Body of pancreas (tissue), 4 donors: ENCODE results near the gene GPNMB. TPM values are rescaled to one million over a fixed set of nuclear protein-coding genes. Genes with fewer than 3 reads are reported as not detected.

ENCODE experiments used
- ATAC-seq: fragments of 150-250 bp; one replicate; pipeline ENCODE4 v1.9.1; 2016
- DNase-seq, 4 donors: peaks; one replicate each; pipeline ENCODE4 v3.0.0-alpha.2; 2019
- H3K27ac ChIP-seq, 4 donors: fragments of 200-600 bp; sonication (generic); 1 replicate in 3 of 4; 2 replicates in 1 of 4; pipeline versions ENCODE4 v1.5.1 to v1.6.1; 2016 to 2019; ENCODE audit warnings: mild to moderate bottlenecking in 1 of 4, mixed read lengths in 1 of 4, moderate library complexity in 1 of 4
- H3K27me3 ChIP-seq, 2 donors: fragments of 200-600 bp; sonication (generic); one replicate each; pipeline ENCODE4 v1.6.0; 2016; ENCODE audit warnings: mild to moderate bottlenecking in 1 of 2
- H3K36me3 ChIP-seq, 2 donors: fragments of 200-600 bp; sonication (generic); replicated peaks in 1 of 2; 2 replicates each; pipeline ENCODE4 v1.5.1; 2016; ENCODE audit warnings: low read depth in 2 of 2; ENCODE audit not compliant: insufficient read depth in 1 of 2
- H3K4me1 ChIP-seq: fragments of 200-600 bp; sonication (generic); one replicate; pipeline ENCODE4 v1.6.0; 2016
- H3K4me3 ChIP-seq, 2 donors: fragments of 200-600 bp; sonication (generic); 1 replicate in 1 of 2; 2 replicates in 1 of 2; pipeline ENCODE4 v1.5.1; 2016 to 2019
- H3K9me3 ChIP-seq, 3 donors: fragments of 200-600 bp; sonication (generic); 1 replicate in 2 of 3; 2 replicates in 1 of 3; pipeline ENCODE4 v1.5.1; 2016
- CTCF ChIP-seq, 7 experiments: fragments of 450-650 bp in 4 of 7; fragments of 200-600 bp in 3 of 7; sonication (generic) in 3 of 7; IDR thresholded peaks; one replicate each; pipeline ENCODE4 v1.5.1; 2016 to 2019; ENCODE audit warnings: antibody characterized with exemption in 7 of 7
- POLR2A ChIP-seq, 3 donors: fragments of 450-650 bp; IDR thresholded peaks; one replicate each; pipeline ENCODE4 v1.6.1; 2016; ENCODE audit warnings: antibody characterized with exemption in 3 of 3, mild to moderate bottlenecking in 2 of 3
- WGBS, 2 donors: methylation state at CpG; one replicate each; pipeline ENCODE4 v1.1.5; 2017; 5-methylcytosine and 5-hydroxymethylcytosine counted together
- intact Hi-C: fragments of 100-400 bp; cut with DNase I; formaldehyde crosslinking; loops from one replicate; pipeline ENCODE4 v1.15.1; 2023
- total RNA-seq, 2 donors: library from RNA; depleted of rRNA; stranded (reverse); fragments of >200 nt; gene quantifications; one replicate each; pipeline ENCODE4 v1.1.0, GENCODE V29; 2016

Gene GPNMB
- total RNA-seq, 2 donors from 2014 or later, result 17.5 to 18.9 TPM

GRCh38 chr7:23232966-23233365 is 13.6 kb upstream of the GPNMB start:
- Histone ChIP-seq H3K27ac (no peak overlapping the region), H3K4me3 (no peak overlapping the region), H3K9me3 (no peaks in the 10 kb centered on the region), H3K4me1 (no peaks in the 10 kb centered on the region), H3K36me3 (no peaks in the 10 kb centered on the region), H3K27me3 (no peaks in the 10 kb centered on the region)
- TF ChIP-seq POLR2A (IDR thresholded peaks at IDR 0.05) (no peak), CTCF (IDR thresholded peaks at IDR 0.05) (no peak)
- intact Hi-C loops, result no loop called here
- DNase-seq (no peak), ATAC-seq (no peak)
- WGBS, 2 donors, result 75% methylated on average over 3 of the region's 3 CpGs

- Histone ChIP-seq H3K27me3 (no peaks in the 10 kb centered on the region), H3K4me3 (no peak overlapping the region), H3K9me3 (no peaks in the 10 kb centered on the region), H3K36me3 (no peaks in the 10 kb centered on the region), H3K4me1 (no peaks in the 10 kb centered on the region), H3K27ac (no peak overlapping the region)
- ATAC-seq (no peak), DNase-seq (no peak)
- no peak for TF ChIP-seq CTCF (IDR thresholded peaks at IDR 0.05)
- TF ChIP-seq POLR2A (IDR thresholded peaks at IDR 0.05), result no peak
- intact Hi-C loops, result no loop called here
- WGBS, 2 donors, result 80 to 81% methylated on average over 9 of the region's 9 CpGs
Measured at GRCh38 chr7:23234569-23235296, 11.8 kb upstream of the GPNMB start.

DNA sequence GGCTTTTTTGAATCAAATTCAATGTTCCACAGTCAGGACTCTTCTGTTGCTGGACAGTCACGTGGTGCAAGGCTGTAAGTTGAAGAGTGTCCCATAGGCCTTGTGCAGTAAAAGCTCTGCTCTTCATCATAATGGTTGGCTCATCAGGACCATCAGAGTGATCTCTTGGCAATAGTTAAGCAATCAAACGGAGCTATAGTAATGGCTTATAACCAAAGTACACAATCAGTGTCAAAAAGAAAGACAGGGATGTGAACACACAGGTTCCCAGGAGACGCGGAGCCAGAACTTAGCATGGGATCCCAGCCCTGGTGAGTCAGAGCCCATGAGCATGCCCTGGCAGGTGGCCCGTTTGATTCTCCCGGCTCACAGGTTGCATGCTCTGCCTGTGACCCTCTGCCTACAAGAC is 10.8 kb upstream of the GPNMB start:
- Histone ChIP-seq H3K27ac (no peak overlapping the region), H3K9me3 (no peaks in the 10 kb centered on the region), H3K36me3 (no peaks in the 10 kb centered on the region), H3K27me3 (no peaks in the 10 kb centered on the region), H3K4me1 (no peaks in the 10 kb centered on the region), H3K4me3 (no peak overlapping the region)
- WGBS, 2 donors, result 72 to 80% methylated on average over 6 of the region's 6 CpGs
- TF ChIP-seq CTCF (IDR thresholded peaks at IDR 0.05), result no peak
- no peak for TF ChIP-seq POLR2A (IDR thresholded peaks at IDR 0.05)
- ATAC-seq, result no peak
- no peak for DNase-seq
- intact Hi-C loops, result no loop called here

- H3K4me3 ChIP-seq, result no peak overlapping the region
- WGBS, 2 donors, result 91 to 92% methylated on average over 3 of the region's 3 CpGs
- DNase-seq (no peak), ATAC-seq (no peak)
- TF ChIP-seq POLR2A (IDR thresholded peaks at IDR 0.05) (no peak), CTCF (IDR thresholded peaks at IDR 0.05) (no peak)
- no peaks in the 10 kb centered on the region for H3K36me3 ChIP-seq
- H3K27ac ChIP-seq, result no peak overlapping the region
- H3K4me1 ChIP-seq, result no peaks in the 10 kb centered on the region
- H3K9me3 ChIP-seq, result no peaks in the 10 kb centered on the region
- no peaks in the 10 kb centered on the region for H3K27me3 ChIP-seq
- intact Hi-C loops, result no loop called here
Measured at GRCh38 chr7:23237000-23237399, 9.6 kb upstream of the GPNMB start.
